GM12892 (cell line): ENCODE data around the gene PLEKHA5.

ENCODE experiments used
- POLR2A ChIP-seq: IDR thresholded peaks from 2 replicates; pipeline ENCODE4 v1.6.1; 2011; ENCODE audit warnings: low read depth, low read length, control low read depth
- POLR2AphosphoS5 ChIP-seq: IDR thresholded peaks from 2 replicates; pipeline ENCODE4 v1.6.1; 2011; ENCODE audit warnings: low read depth, low read length, control low read depth
- TAF1 ChIP-seq: IDR thresholded peaks from 2 replicates; pipeline ENCODE4 v1.6.1; 2011; ENCODE audit warnings: low read depth, mild to moderate bottlenecking, control low read depth, low read length, borderline replicate concordance

DNA sequence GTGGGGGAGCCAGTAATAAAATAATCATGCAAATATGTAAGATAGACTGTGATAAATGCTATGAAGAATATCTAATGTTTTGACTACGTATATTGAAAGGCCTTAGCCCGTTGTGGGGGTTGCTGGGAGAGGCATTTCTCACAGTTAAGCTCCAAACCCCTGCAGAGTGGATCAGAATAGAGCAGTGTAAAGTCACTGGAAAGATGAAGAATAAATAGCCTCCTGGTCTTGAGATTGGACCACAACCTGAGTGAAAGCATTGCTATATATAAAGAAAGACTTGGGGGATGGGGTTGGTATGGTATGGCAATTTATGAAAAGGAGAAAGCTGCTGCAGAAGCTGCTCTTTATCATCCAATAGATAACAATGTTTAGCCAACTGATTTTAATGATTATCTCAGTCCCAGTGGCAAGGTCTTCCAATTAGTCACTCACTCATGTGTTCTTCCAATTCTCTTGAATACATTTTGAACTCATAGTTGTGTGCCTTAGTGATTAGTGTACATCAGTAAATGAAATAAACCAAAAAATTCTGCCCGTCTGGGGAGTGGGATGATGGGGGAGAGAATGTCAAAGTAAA is 10.2 kb downstream of the PLEKHA5 start:
- TF ChIP-seq POLR2A (no peak), POLR2AphosphoS5 (no peak), TAF1 (no peak)
